Measurements from ENCODE around the gene TRPM1. TPM values are rescaled to one million over a fixed set of nuclear protein-coding genes. Genes with fewer than 3 reads are reported as not detected.

The TRPM1 gene
- total RNA-seq, 2 donors from 2014 or later: not detected

- Histone ChIP-seq H3K9ac (ENCODE audit: extremely low read depth, low read length, poor library complexity, severe bottlenecking) (no peak overlapping the region), H3K27ac (ENCODE audit: low read depth, low read length) (no peak overlapping the region)
- no peaks in the 10 kb centered on the region for H3K4me1 Mint-ChIP-seq
Observed at GRCh38 chr15:31111091-31111647, 9.6 kb upstream of the TRPM1 start.

DNA sequence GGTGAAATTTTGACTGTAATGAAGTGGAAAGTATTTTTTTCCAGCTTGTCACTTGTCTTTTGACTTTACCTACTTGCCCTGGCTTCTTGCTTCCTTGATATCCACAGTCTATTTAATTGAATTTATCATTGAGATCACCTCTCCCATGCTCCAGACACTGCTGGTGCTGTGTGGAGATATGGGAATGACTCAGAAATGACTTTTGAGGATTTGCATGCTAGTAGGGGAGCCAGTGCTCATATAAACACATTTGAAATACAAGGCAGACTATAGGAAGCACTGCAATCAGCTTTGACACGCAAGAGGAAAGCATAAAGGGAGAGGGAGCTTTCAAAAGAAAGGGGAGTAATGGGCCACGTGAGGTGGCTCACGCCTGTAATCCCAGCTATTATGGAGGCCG lies 7.3 kb upstream of the TRPM1 start:
- Histone ChIP-seq H3K27me3 (ENCODE audit: control insufficient read depth, insufficient read depth, low read length, poor library complexity, severe bottlenecking) (no peaks in the 10 kb centered on the region), H3K4me3 (ENCODE audit: low read length) (no peak overlapping the region), H3K9ac (ENCODE audit: extremely low read depth, low read length, poor library complexity, severe bottlenecking) (no peak overlapping the region), H3K9me3 (ENCODE audit: control insufficient read depth, low read length) (no peaks in the 10 kb centered on the region), H3K27ac (ENCODE audit: low read depth, low read length) (no peak overlapping the region), H3K36me3 (ENCODE audit: control insufficient read depth, insufficient read depth, low read length) (no peaks in the 10 kb centered on the region), H3K4me1 (ENCODE audit: control insufficient read depth, insufficient read depth, low read length) (no peaks in the 10 kb centered on the region)
- H3K9me3 Mint-ChIP-seq: no peaks in the 10 kb centered on the region
- no peaks in the 10 kb centered on the region for H3K36me3 Mint-ChIP-seq (ENCODE audit: low read depth)
- H3K27ac Mint-ChIP-seq: no peak overlapping the region
- no peak overlapping the region for H3K4me3 Mint-ChIP-seq
- no peak for DNase-seq
- TF ChIP-seq CTCF (conservative IDR thresholded peaks at IDR 0.05): no peak
- H3K27me3 Mint-ChIP-seq (ENCODE audit: insufficient read depth): no peaks in the 10 kb centered on the region
- no peaks in the 10 kb centered on the region for H3K4me1 Mint-ChIP-seq
- 87 to 100% methylated on average over 2 to 4 of the region's 4 CpGs for WGBS, 2 experiments (ENCODE audit: insufficient coverage in 1 of 2, insufficient read length in 1 of 2)

More at GRCh38 chr15:31111091-31111647, 9.6 kb upstream of the TRPM1 start:
- Mint-ChIP-seq H3K9me3 (peaks cover 7% of the 10 kb centered on the region), H3K4me3 (no peak overlapping the region), H3K27me3 (ENCODE audit: insufficient read depth) (no peaks in the 10 kb centered on the region), H3K36me3 (ENCODE audit: low read depth) (no peaks in the 10 kb centered on the region), H3K27ac (no peak overlapping the region)
- 88 to 91% methylated on average over 3 to 5 of the region's 5 CpGs for WGBS, 2 experiments (ENCODE audit: insufficient coverage in 1 of 2, insufficient read length in 1 of 2)
- Histone ChIP-seq H3K36me3 (ENCODE audit: control insufficient read depth, insufficient read depth, low read length) (no peaks in the 10 kb centered on the region), H3K4me3 (ENCODE audit: low read length) (no peak overlapping the region), H3K27me3 (ENCODE audit: control insufficient read depth, insufficient read depth, low read length, poor library complexity, severe bottlenecking) (no peaks in the 10 kb centered on the region), H3K4me1 (ENCODE audit: control insufficient read depth, insufficient read depth, low read length) (no peaks in the 10 kb centered on the region), H3K9me3 (ENCODE audit: control insufficient read depth, low read length) (peaks cover 7% of the 10 kb centered on the region)
- no peak for DNase-seq
- TF ChIP-seq CTCF (conservative IDR thresholded peaks at IDR 0.05): no peak

- H3K27ac Mint-ChIP-seq: no peak overlapping the region
- H3K27ac ChIP-seq (ENCODE audit: low read depth, low read length): no peak overlapping the region
Observed at GRCh38 chr15:31106495-31107300, 5.2 kb upstream of the TRPM1 start.

More at GRCh38 chr15:31106495-31107300, 5.2 kb upstream of the TRPM1 start:
- Mint-ChIP-seq H3K4me1 (no peaks in the 10 kb centered on the region), H3K4me3 (no peak overlapping the region), H3K9me3 (no peaks in the 10 kb centered on the region), H3K36me3 (ENCODE audit: low read depth) (no peaks in the 10 kb centered on the region), H3K27me3 (ENCODE audit: insufficient read depth) (no peaks in the 10 kb centered on the region)
- TF ChIP-seq CTCF (conservative IDR thresholded peaks at IDR 0.05): no peak
- Histone ChIP-seq H3K36me3 (ENCODE audit: control insufficient read depth, insufficient read depth, low read length) (no peaks in the 10 kb centered on the region), H3K4me1 (ENCODE audit: control insufficient read depth, insufficient read depth, low read length) (no peaks in the 10 kb centered on the region), H3K9ac (ENCODE audit: extremely low read depth, low read length, poor library complexity, severe bottlenecking) (no peak overlapping the region), H3K4me3 (ENCODE audit: low read length) (no peak overlapping the region), H3K9me3 (ENCODE audit: control insufficient read depth, low read length) (no peaks in the 10 kb centered on the region), H3K27me3 (ENCODE audit: control insufficient read depth, insufficient read depth, low read length, poor library complexity, severe bottlenecking) (no peaks in the 10 kb centered on the region)
- no peak for DNase-seq
- WGBS, 2 experiments (ENCODE audit: insufficient coverage in 1 of 2, insufficient read length in 1 of 2): 92 to 98% methylated on average over 4 to 7 of the region's 7 CpGs

All from endodermal cell (in vitro differentiated cells).